Medulla oblongata (tissue), 1 donor: ENCODE data around the gene CCR7.
"Not testable (repeated sequence)": the region's sequence is repeated elsewhere in the genome, so short reads cannot be mapped to it uniquely, and the experiment has no call there.

Experiments
- DNase-seq: peaks from one replicate; pipeline ENCODE4 v3.0.0-alpha.2; 2015; ENCODE audit errors: extremely low spot score

CCR7 gene

GRCh38 chr17:40597156-40597555 is 31.9 kb upstream of the CCR7 start:
- DNase-seq: no peak

GRCh38 chr17:40596261-40596919 is 31.1 kb upstream of the CCR7 start:
- DNase-seq: no peak

- no peak for DNase-seq
Measured at GRCh38 chr17:40590742-40591141, 25.5 kb upstream of the CCR7 start.

- no peak for DNase-seq
Measured at GRCh38 chr17:40588552-40588951, 23.3 kb upstream of the CCR7 start.

- DNase-seq: not testable (repeated sequence)
Measured at GRCh38 chr17:40586264-40586663, 21.0 kb upstream of the CCR7 start.

GRCh38 chr17:40584950-40585349 is 19.7 kb upstream of the CCR7 start:
- DNase-seq: not testable (repeated sequence)

GRCh38 chr17:40582328-40582901 is 17.1 kb upstream of the CCR7 start:
- no peak for DNase-seq

- no peak for DNase-seq
Measured at GRCh38 chr17:40580140-40580539, 14.9 kb upstream of the CCR7 start.

- no peak for DNase-seq
Measured at GRCh38 chr17:40579471-40579870, 14.2 kb upstream of the CCR7 start.

GRCh38 chr17:40577611-40578065 is 12.4 kb upstream of the CCR7 start:
- DNase-seq: no peak

- no peak for DNase-seq
Measured at GRCh38 chr17:40576113-40576740, 11.0 kb upstream of the CCR7 start.

GRCh38 chr17:40574292-40574691 is 9.0 kb upstream of the CCR7 start:
- DNase-seq: no peak

GRCh38 chr17:40572245-40572993 is 7.1 kb upstream of the CCR7 start:
- DNase-seq: not testable (repeated sequence)

- DNase-seq: no peak
Measured at GRCh38 chr17:40568074-40568836, 3.0 kb upstream of the CCR7 start.

- no peak for DNase-seq
Measured at GRCh38 chr17:40567377-40567776, 2.1 kb upstream of the CCR7 start.

- no peak for DNase-seq
Measured at GRCh38 chr17:40565769-40566409, 617 bp upstream of the CCR7 start.

GRCh38 chr17:40564195-40564882 is 933 bp downstream of the CCR7 start:
- no peak for DNase-seq

GRCh38 chr17:40563220-40564052 is 1.8 kb downstream of the CCR7 start:
- no peak for DNase-seq

GRCh38 chr17:40562838-40563219 is 2.4 kb downstream of the CCR7 start:
- DNase-seq: no peak
